ENCODE results near the gene ADCY5. TPM values are rescaled to one million over a fixed set of nuclear protein-coding genes. Genes with fewer than 3 reads are reported as not detected.

The ADCY5 gene
- total RNA-seq, 1 experiment from 2014 or later, result 0.24 TPM

- BruUV-seq (replicated peaks), result no TSS peak
- H3F3A ChIP-seq (ENCODE audit: insufficient read depth, low read depth), result no peaks in the 10 kb centered on the region
- no peaks in the 10 kb centered on the region for H4K20me1 ChIP-seq (ENCODE audit: insufficient read depth)
- POLR2A ChIA-PET (ENCODE audit: unreplicated experiment), result no interaction called here
- no peak overlapping the region for H2AFZ ChIP-seq
- no peaks in the 10 kb centered on the region for H3K4me1 ChIP-seq (replicated peaks; ENCODE audit: insufficient read depth)
- H3K36me3 ChIP-seq (ENCODE audit: low read depth), result no peaks in the 10 kb centered on the region
- no peak for TF ChIP-seq CTCF (conservative IDR thresholded peaks at IDR 0.05)
- no peak for TF ChIP-seq EZH2 (IDR thresholded peaks at IDR 0.05; ENCODE audit: low read depth)
- H3K4me3 ChIP-seq, result no peak overlapping the region
- DNase-seq, result no peak
- no peaks in the 10 kb centered on the region for H3K79me2 ChIP-seq (ENCODE audit: low read depth)
- no peak overlapping the region for H3K4me2 ChIP-seq
- no peaks in the 10 kb centered on the region for H3K9me3 ChIP-seq (ENCODE audit: insufficient read depth, low read depth)
- no peaks in the 10 kb centered on the region for H3K27me3 ChIP-seq (ENCODE audit: insufficient read depth, low read depth)
- no peak overlapping the region for H3K27ac ChIP-seq
- CTCF ChIA-PET, result no interaction called here
- intact Hi-C loops (cut with micrococcal nuclease; ENCODE audit: unreplicated experiment), result no loop called here
- H3K9me2 ChIP-seq (ENCODE audit: insufficient read depth), result no peaks in the 10 kb centered on the region
Observed at GRCh38 chr3:123334056-123334455, 114.8 kb downstream of the ADCY5 start.

GRCh38 chr3:123333401-123333800 lies 115.5 kb downstream of the ADCY5 start:
- intact Hi-C loops (cut with micrococcal nuclease; ENCODE audit: unreplicated experiment), result no loop called here
- H3K4me3 ChIP-seq, result no peak overlapping the region
- no peaks in the 10 kb centered on the region for H3K4me1 ChIP-seq (replicated peaks; ENCODE audit: insufficient read depth)
- H3K9me3 ChIP-seq (ENCODE audit: insufficient read depth, low read depth), result no peaks in the 10 kb centered on the region
- BruUV-seq (replicated peaks), result no TSS peak
- no peaks in the 10 kb centered on the region for H4K20me1 ChIP-seq (ENCODE audit: insufficient read depth)
- no peak overlapping the region for H3K4me2 ChIP-seq
- ChIA-PET POLR2A (ENCODE audit: unreplicated experiment) (no interaction called here), CTCF (no interaction called here)
- DNase-seq, result no peak
- H2AFZ ChIP-seq, result no peak overlapping the region
- no peaks in the 10 kb centered on the region for H3K9me2 ChIP-seq (ENCODE audit: insufficient read depth)
- H3K27me3 ChIP-seq (ENCODE audit: insufficient read depth, low read depth), result no peaks in the 10 kb centered on the region
- H3K79me2 ChIP-seq (ENCODE audit: low read depth), result no peaks in the 10 kb centered on the region
- TF ChIP-seq CTCF (conservative IDR thresholded peaks at IDR 0.05) (no peak), EZH2 (IDR thresholded peaks at IDR 0.05; ENCODE audit: low read depth) (no peak)
- H3K36me3 ChIP-seq (ENCODE audit: low read depth), result no peaks in the 10 kb centered on the region
- no peak overlapping the region for H3K27ac ChIP-seq
- H3F3A ChIP-seq (ENCODE audit: insufficient read depth, low read depth), result no peaks in the 10 kb centered on the region

DNA sequence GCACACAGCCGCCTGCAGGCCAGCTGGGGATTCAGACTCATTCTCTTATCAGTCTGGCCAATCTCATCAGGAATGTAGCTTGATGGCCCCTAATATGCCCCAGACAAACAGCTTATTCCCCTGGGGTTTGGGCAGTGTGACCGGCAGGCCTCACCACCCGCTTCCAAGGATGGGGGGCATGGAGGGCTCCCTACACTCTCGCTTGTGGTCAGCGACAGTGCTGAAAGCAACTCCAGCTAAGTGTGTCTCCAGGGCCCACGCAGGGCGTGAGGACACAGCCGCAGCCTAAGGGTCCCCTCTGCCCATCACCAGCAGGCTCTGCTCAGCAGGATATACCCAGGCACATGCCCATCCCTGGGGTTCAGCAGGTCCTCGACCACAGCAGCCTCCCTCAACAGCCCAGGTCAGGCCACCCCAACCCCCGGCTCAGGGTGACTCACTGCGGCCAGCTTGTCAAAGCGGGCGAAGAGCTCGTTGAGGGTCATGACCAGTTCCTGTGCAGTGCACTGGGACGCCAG lies 116.7 kb downstream of the ADCY5 start:
- TF ChIP-seq CTCF (conservative IDR thresholded peaks at IDR 0.05) (no peak), EZH2 (IDR thresholded peaks at IDR 0.05; ENCODE audit: low read depth) (no peak)

More for the DNA sequence above, 116.7 kb downstream of the ADCY5 start:
- POLR2A ChIA-PET (ENCODE audit: unreplicated experiment), result no interaction called here
- CTCF ChIA-PET, result no interaction called here
- Histone ChIP-seq H3K36me3 (ENCODE audit: low read depth) (no peaks in the 10 kb centered on the region), H3K27ac (no peak overlapping the region), H3K9me2 (ENCODE audit: insufficient read depth) (no peaks in the 10 kb centered on the region), H3K4me3 (no peak overlapping the region), H3K4me1 (replicated peaks; ENCODE audit: insufficient read depth) (no peaks in the 10 kb centered on the region), H3K4me2 (no peak overlapping the region), H2AFZ (no peak overlapping the region), H3K79me2 (ENCODE audit: low read depth) (no peaks in the 10 kb centered on the region), H3K9me3 (ENCODE audit: insufficient read depth, low read depth) (no peaks in the 10 kb centered on the region), H4K20me1 (ENCODE audit: insufficient read depth) (no peaks in the 10 kb centered on the region), H3F3A (ENCODE audit: insufficient read depth, low read depth) (no peaks in the 10 kb centered on the region), H3K27me3 (ENCODE audit: insufficient read depth, low read depth) (no peaks in the 10 kb centered on the region)
- no TSS peak for BruUV-seq (replicated peaks)
- no peak for DNase-seq
- intact Hi-C loops (cut with micrococcal nuclease; ENCODE audit: unreplicated experiment), result no loop called here
